ENCODE data around the gene MFSD11.
"Not testable (repeated sequence)": the region's sequence is repeated elsewhere in the genome, so short reads cannot be mapped to it uniquely, and the experiment has no call there.

The MFSD11 gene

DNA sequence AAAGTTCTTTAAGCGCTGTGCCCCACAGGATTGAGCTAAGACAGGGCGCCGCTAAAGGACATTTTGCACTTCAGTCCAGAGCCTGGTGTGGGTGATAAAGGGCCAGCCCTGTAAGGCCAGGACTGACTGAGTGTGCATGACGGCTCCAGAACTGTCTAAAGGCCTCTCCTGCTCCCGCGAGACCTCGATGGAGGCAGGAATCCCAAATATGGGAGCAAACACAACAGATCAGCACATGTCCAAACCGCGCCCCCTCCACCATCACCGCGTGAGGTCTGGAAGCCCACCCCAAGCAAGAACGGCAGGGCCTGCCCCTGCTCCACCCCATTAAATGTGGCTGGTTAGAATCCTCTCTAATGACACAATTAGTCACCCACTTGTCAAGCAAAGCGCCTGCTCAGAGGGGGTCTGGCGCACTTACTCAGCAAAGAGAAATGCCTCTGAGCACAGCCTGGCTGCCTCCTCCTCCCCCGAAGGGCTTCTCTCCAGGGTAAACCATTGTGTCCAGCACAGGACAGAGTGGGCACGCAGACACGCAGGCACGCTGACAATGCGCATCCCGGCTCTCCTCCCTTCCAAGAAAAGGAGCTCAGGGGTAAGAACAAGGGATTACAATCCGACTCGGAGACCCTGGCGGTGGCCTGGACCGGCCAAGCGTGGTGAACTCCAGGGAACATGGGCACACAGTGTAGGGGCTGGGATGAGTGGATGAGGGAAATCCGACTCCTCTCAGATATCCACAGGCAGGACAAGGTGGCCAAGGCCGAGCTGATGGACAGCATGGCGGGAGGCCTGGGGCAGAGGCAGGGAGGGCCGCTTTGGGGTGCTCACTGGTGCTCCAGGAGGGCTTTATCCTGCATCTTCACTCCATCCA, 28.6 kb upstream of the MFSD11 start:
- no peak for DNase-seq (ENCODE audit: low read depth)

DNA sequence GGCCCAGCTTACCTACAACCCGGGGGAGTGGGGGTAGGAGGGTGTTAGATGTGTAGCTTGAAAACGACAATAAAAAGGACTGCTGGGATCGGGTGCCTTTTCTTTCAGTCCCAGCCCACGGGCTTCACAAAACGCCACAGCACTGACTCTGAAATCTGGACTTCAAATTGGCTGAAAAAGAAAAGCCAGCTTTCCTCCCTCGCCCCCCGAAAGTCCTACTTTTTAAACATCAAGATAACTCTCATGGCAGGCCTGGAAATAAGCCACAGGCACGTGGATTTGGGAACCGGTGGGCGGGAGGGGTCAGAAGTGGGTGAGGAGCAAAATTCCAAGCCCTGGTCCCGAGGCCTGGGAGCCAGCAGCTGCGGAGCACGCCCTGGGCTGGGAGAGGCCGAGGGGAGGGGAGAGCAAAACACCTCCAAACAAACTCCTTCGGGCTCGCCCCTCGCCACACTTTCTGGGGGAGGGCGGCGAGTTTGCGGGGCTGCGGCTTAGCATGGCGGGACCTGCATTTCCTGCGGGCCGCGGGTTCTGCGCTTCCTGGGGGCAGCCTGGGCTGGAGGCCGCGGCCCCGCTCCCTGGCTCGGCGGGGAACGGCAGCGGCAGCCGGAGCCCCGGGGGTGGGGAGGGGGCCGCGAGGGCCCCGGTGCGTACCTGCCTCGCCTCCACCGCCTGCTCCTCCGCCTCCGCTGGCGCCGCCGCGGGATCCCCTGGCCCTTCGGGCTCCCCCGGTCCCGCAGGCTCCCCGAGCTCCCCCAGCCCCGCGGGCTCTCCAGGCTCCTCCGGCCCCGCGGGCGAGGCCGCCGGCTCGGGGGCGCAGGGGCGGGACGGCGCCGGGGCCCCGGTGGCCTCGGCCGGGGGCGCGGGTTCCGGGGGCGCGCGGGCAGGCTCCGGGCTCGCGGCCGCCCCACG, 27.7 kb upstream of the MFSD11 start:
- DNase-seq (ENCODE audit: low read depth) = not testable (repeated sequence)

DNA sequence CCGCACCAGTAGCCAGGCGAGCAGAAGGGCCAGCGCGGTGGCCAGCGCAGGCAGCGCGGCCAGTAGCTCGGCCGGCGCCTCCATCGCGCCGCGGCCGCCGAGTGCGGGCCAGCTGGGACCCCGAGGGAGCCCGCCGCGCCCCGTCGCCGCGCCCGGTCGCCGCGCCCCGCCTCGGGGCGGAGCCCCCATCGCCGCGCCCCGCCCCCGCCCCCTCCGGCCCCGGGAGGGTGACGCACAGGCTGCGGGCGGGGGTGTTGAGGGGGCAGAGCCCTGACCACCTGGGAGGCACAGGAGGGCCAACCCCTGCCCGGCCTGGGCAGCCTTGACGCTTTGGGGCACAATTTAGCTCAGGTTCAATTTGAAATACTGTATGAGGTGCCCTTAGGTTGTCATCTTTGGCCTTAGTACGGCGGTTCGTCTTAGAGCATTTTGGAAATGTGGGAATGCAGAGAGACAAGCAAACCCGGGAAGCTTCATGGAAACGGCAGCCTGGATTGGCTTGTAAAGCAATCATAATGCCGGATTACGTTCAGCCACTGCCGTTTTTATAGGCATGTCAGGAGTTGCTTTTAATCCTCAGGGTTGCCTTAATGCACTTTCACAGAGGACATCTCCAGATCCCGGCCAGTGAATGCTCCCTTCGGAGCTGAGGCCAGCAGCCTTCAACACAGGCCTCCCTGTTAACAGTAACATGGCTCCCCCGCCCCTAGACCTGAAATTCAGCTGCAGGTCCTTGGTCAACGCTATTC, 26.9 kb upstream of the MFSD11 start, which contains the start of gene MXRA7:
Gene MXRA7, minus strand, starts transcription at position 103 of the 749 bp plus-strand sequence. Its CDS starts 19 bp downstream, at position 84.
- DNase-seq (ENCODE audit: low read depth) = peak; percentile 54

DNA sequence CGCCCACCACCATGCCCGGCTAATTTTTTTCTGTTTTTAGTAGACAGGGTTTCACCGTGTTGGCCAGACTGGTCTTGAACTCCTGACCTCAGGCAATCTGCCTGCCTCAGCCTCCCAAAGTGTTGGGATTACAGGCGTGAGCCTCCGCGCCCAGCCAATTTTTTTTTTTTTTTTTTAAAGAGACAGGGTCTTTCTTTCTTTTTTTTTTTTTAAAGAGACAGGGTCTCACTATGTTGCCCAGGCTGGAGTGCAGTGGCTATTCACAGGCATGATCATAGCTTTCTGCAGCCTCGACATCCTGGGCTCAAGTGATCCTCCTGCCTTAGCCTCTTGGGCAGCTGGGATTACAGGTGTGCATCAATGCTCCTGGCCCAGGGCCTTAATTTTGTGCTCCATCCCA, 25.6 kb upstream of the MFSD11 start:
- DNase-seq (ENCODE audit: low read depth) = not testable (repeated sequence)

DNA sequence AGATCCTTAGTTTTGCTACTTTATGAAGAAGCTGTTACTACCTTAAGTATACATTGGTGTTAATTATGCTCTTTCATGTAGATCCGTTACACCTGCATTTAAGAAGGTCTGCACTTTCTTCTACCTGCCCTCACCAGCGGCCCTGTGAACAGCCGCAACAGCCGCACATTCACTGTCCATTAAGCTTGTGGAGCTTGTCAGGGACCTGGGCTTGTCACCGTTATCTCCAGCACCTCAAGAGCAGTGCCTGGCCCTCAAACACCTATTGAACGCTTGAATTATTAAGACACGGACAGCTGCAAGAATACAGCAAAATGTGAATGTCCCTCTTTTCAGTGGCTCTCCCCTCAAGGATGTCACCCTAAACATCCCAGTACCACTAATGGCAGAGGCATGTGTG, 24.2 kb upstream of the MFSD11 start:
- no peak for DNase-seq (ENCODE audit: low read depth)

DNA sequence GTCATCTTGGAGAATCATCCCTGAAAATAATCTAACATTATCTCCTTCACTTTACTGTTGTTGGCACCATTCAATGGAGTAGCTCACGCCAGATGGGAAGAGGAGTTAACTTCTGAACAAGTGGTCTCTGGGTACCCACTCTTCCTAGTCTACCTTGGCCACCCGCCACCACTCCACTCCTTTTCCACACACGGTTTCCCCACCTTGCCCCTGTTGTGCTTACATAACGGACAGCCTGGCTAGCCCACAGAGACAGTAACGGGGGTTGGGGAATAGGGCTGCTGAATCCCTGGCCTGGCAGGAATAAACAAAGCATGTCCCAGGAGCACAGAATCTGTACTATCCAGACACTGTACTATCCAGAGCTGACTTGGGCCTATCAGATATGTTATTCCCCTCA, 23.6 kb upstream of the MFSD11 start:
- DNase-seq (ENCODE audit: low read depth) = no peak

DNA sequence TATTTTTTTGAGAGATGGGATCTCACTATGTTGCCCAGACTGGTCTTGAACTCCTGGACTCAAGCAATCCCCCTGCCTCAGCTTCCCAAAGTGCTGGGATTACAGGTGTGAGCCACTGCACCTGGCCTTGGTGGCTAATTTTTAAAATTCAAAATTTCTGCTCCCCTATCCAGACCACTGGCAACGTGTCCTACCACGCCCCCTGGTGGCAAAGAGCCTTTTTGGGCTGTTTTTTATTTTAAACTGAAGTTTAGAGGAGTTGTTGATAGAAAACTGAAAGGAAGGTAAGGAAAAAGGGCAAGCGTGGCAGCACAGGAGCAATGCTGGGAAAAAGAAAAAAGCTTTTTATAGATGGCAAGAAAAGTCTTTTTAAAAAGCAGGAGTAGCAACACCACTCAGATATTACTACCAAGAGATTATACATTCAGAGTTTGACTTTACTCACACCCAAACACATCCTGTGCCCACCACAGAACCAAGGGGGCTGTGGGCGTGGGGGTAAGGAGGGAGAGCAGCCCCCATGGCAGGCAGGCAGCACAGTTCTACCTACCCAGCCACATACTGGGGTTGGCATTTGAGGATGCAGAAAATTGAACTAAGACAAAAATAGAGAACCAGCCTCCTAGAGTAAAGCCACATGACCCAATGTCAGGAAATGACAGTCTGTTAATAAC, 23.0 kb upstream of the MFSD11 start:
- peak; percentile 60 for DNase-seq (ENCODE audit: low read depth)

DNA sequence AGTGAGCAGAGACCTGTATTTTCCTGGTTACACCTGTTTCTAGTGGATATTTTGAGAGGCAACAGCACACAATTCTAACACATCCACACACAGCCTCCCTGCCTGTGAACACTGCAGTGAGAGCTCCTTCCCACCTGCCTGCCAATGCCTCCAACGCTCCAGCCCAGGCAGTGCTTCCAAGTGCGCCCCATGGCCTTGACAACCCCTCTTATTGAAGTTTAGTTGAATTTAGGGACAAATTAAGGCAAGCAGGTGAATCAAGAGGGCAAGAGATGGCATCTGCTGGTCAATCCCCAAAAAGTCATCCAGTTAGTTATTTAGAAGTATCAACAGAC, 22.5 kb upstream of the MFSD11 start:
- no peak for DNase-seq (ENCODE audit: low read depth)

DNA sequence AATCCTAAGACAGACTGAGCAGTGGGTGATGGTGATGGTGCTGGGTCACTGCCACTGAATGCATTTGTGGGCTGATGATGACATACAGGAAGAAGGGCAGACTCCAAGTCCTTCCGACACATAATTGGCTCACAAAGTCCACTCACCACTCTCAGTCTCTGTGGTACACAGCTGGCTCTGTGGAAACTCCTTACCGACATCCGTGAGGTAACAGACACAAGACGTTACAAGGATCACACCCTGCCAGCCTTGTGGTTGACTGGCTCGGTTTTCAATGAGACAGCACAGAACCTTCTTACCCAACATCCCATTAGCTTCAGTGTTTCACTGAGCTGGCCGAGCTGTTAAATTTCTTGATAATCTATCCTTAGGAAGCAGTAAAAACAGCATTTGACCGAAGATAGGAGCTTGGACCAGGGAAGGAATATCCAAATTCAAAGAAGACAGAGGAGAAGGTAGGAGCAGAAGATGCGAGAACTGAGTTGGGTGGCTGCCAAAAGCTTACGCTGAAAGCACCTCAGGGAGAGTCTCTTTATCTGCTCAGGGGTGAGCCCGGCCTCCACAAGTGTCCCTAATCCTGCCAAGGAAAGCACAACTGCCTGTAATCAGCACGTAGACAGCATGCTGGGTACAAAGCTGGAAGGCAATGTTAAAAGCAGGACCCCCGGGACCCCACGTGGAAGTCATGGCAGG, 21.6 kb upstream of the MFSD11 start:
- peak; percentile 38 for DNase-seq (ENCODE audit: low read depth)

DNA sequence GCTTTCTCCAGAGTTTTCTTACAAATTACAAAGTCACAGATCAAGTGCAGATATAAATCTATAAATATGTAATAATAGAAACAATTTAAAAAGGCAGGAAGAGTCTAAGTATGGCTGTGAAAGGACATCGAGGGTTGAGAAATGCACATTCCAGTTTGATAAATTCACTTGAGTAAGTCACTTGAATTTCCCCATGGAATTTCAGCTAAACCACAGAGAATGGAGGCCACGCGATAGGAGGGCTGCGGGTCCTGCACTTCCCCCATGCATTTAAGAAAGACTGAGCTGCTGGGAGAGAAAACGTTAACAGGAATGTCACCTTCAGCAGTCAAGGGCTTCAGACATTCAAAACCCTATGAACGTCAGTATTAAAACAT, 21.1 kb upstream of the MFSD11 start:
- no peak for DNase-seq (ENCODE audit: low read depth)

DNA sequence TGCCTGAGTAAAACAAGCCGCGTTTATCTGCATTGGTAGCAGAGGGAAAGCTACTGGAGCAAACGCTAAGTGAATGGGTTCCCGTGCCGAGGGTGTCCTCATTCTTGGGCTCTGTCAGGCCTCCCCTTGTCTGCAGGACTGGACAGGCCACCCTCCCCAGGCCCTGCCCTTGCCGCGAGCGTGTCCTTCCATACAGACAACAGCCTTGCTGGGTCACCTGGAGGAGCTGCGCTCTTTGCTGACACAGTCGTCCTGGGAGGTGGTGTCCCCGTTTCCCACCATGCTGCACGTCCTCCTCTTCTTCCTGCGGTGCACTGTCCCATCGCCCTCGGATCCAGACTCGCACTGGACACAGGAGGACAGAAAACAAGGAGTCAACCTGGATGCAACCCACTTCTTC, 19.4 kb upstream of the MFSD11 start:
- DNase-seq (ENCODE audit: low read depth) = no peak

DNA sequence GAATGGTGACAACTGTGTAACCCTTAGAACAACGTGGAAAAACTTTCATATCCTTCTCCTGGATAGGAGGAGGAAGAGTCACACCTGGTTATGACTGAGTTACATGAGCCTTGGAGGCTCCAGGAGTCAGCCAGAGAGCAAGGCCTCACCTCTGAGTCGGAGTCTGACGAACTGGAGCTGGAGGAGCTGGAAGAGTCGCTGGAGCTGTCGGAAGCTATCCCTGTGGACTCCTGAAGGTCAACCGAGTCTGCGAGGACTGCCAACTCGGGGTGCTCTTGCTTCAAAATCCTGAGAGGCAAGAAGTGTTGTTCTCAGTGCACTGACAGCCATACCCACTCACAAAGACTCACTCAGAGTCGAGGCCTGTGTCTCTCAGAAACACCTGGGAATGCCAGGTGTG, 17.7 kb upstream of the MFSD11 start:
- no peak for DNase-seq (ENCODE audit: low read depth)

DNA sequence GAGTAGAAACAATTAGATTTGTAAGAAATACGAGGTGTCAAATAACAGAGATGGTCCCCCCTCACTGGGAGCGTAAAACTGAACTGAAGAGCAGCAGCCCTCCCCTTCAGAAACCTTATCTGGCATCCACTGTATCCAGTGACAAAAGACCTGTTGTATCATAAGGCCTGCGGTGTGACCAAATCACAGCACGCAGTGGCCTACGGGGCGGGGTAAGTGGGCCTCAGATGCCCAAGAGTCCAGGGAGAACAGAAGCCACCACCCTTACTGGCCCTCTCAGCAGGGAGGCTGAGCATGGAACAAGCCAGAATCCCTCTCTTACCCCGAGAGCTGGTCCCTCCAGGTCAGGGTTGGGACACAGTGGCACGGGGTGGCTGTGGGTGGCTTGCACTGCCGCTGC, 17.0 kb upstream of the MFSD11 start:
- DNase-seq (ENCODE audit: low read depth) = no peak

DNA sequence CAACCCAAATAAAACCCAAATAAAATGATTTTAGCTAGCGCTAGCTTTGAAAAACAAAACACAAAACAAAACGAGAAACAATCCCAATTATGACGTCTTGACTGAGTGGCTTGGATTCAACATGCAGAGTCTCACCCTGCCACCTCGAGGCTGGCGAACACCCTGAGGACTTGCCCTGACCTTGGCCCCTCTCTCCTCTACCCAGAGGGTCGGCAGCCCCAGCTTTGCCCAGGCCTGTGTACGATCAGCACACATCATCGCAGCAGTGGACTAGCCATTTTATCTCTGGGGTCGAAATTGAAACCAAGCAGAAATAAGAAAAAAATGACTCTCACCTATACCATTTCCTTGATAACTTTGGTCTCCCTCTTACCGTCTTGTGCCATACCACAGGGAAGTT, 16.5 kb upstream of the MFSD11 start:
- no peak for DNase-seq (ENCODE audit: low read depth)

DNA sequence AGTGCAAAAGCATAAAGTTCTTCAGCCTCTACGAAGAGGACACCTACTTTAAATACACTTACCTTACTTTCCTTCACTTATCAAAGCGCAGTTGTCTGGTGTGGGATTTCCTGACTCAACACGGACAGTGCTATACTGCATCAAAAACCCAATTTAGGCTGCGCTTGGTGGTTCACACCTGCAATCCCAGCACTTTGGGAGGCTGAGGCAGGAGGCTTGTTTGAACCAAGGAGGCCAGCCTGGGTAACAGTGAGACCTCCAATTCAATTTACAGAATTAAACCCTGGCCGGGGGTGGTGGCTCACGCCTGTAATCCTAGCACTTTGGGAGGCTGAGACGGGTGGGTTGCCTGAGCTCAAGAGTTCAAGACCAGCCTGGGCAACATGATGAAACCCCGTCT, 15.6 kb upstream of the MFSD11 start:
- no peak for DNase-seq (ENCODE audit: low read depth)

DNA sequence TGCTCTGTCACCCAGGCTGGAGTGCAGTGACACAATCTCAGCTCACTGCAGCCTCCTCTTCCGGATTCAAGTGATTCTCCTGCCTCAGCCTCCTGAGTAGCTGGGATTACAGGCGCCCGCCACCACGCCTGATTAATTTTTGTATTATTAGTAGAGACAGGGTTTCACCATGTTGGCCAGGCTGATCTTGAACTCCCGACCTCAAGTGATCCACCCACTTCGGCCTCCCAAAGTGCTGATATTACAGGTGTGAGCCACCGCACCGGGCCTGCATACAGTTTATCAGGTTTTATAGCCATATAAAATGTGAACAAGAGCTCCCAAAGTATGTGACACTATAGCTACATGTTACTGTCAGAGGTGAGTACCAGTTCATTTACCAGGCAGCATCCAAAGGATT, 14.9 kb upstream of the MFSD11 start:
- DNase-seq (ENCODE audit: low read depth) = not testable (repeated sequence)

DNA sequence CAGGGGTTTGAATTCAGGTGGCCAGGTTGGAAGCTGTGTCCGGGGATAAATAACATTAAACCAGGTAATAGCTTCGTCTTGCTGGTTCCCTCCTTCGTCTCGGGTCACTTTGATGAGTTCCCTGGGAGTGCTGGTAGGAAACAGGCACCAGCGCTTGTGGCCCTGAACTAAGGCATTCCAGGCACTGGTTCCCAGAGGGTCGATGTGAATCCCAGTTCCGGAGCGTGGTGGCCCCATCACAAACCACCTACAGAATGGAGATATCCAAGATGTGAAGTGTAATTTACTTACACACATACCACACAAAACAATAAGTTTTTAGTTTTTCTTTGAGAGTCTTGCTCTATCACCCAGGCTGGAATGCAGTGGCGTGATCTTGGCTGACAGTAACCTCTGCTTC, 14.1 kb upstream of the MFSD11 start:
- no peak for DNase-seq (ENCODE audit: low read depth)

DNA sequence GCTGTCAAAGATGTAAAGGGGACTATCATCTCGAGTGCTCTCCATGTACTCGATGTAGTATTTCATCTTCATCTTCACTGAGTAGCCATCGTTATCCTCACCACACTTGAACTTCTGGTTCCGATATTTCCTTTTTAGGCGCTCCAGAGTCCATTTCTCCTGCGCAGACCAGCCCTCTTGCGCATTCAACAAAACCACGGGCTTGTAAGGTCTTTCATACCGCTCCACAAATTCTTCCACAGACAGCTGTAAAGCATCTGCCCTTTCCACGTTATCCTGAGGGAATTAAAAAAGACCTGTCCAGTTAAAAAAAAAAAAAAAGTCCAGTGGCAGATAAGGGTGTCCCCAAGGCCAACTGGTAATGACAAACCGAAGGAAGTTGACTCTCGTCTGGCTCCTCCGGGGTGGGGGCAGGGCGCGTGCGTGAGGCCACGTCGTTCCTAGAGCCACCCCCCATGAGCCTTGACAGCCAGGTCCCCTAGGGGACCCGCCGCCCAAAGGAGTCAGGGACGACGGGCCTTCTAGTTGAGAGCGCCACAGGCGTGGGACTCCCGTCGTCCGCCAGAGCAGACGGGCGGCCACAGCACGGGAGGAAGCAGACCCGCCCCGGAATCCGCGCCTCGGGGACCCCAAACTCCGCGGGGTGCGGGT, 12.2 kb upstream of the MFSD11 start:
- DNase-seq (ENCODE audit: low read depth) = peak; percentile 72

DNA sequence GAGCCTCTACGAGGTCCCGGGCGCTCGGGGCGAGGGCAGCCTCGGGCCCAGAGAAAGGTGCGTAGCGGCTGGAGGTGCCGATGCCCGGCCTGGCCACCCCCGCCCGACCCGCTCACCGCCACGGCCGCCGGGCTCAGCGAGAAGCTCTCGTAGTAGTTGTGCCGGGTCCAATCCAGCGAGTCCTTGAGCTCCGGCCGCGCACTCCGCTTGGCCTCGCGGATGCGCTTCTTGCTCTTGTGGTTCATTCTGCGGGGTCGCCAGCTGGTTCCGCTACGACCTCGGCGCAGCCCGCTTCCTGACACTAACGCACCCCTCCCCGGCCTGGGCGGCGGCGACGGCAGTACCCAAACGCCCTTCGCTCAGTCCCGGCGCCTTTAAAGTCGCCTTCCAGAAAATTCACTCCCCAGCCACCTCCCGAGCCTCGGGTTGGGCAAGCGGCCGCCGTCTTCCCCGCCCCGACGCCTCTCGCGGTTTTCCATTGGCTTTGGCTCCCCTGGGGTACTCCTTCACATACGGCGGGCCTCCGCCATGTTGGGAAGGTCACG, 11.6 kb upstream of the MFSD11 start, which contains the start of gene JMJD6:
Gene JMJD6, minus strand, starts transcription at position 376 of the 545 bp plus-strand sequence. Its CDS starts 131 bp downstream, at position 245.
- DNase-seq (ENCODE audit: low read depth) = peak; percentile 92

Data from activated T-cell treated with anti-CD3 and anti-CD28 coated beads for 48 hours (primary cell).